ENCODE measurements around the gene TUB. TPM values are rescaled to one million over a fixed set of nuclear protein-coding genes. Genes with fewer than 3 reads are reported as not detected.

The TUB gene
- polyA plus RNA-seq, 1 of the 3 experiments (the other 2 are of a cell fraction), result 11.3 TPM

DNA sequence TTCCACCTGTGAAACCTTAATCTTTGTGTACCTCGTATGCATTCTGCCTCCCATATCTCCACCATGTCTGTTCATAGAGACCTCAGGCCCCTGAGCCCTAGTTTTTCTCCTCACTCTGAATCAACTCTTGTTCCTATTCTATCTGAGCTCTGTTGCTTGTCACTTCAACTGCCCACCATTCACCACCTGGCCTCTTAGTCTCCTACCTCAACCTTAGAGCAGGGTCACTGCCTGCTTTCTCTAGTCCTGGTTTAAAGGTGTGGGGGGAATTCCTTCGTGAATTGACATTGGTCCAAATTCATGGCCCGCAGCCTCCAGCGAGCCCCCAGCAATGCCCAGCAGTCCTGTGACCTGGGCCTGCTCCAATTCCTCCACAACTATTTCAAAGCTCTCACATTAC, 39.4 kb upstream of the TUB start:
- no peak overlapping the region for H3K27ac ChIP-seq (ENCODE audit: low read depth in 2 of 2, low read length in 1 of 2)
- no peak for TF ChIP-seq TEAD4 (IDR thresholded peaks at IDR 0.05; ENCODE audit: borderline replicate concordance, insufficient read depth)
- ChIA-PET CTCF (interaction anchor here (11.3 kb wide), 1 partner anchor 48 kb away, joined by 620 read pairs; the partner anchor contains the start of gene TUB), POLR2A (no interaction called here)
- H3K4me1 ChIP-seq (ENCODE audit: control insufficient read depth in 1 of 2, insufficient read depth in 2 of 2, low read depth in 1 of 2, low read length in 1 of 2), result peaks cover 0 to 8% of the 10 kb centered on the region in 2 experiments; a peak in 1 of 4 replicates
- 56% methylated on average over 4 of the region's 4 CpGs for WGBS (ENCODE audit: low lambda C conversion rate)
- no peak overlapping the region for H2AFZ ChIP-seq (ENCODE audit: low read depth)
- H3F3A ChIP-seq (replicated peaks; ENCODE audit: insufficient read depth), result no peaks in the 10 kb centered on the region
- no peak overlapping the region for H3K4me3 ChIP-seq (ENCODE audit: low read depth in 2 of 2, low read length in 1 of 2)
- H4K20me1 ChIP-seq (ENCODE audit: insufficient read depth), result no peaks in the 10 kb centered on the region
- no peaks in the 10 kb centered on the region for H3K27me3 ChIP-seq (ENCODE audit: insufficient read depth)
- no peak overlapping the region for H3K9ac ChIP-seq
- no peak overlapping the region for H3K4me2 ChIP-seq
- H3K9me3 ChIP-seq, result no peaks in the 10 kb centered on the region
- no peaks in the 10 kb centered on the region for H3K9me2 ChIP-seq
- no peaks in the 10 kb centered on the region for H3K36me3 ChIP-seq (replicated peaks in 1 of 2; ENCODE audit: control insufficient read depth in 1 of 2, insufficient read depth in 2 of 2, low read length in 1 of 2)
- no peak for DNase-seq
- no peaks in the 10 kb centered on the region for H3K79me2 ChIP-seq (ENCODE audit: insufficient read depth)

DNA sequence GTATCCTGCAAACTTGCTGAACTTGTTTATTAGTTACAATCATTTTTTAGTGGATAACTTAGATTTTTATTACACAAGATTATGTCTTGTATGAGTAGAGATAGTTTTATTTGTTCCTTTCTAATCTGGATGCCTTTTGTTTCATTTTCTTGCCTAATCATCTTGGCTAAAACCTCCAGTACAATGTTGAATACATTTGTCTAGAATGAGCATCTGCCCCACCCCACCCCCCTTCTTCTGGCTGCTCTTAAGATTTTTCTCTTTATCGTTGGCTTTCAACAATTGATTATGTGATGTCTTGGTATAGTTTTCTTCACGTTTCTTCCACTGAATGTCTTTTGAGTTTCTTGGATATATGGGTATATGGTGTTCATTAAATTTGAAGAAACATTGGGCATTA, 37.3 kb upstream of the TUB start:
- Histone ChIP-seq H3K4me3 (ENCODE audit: low read depth in 2 of 2, low read length in 1 of 2) (no peak overlapping the region), H3K9ac (no peak overlapping the region), H2AFZ (ENCODE audit: low read depth) (no peak overlapping the region), H3K27me3 (ENCODE audit: insufficient read depth) (no peaks in the 10 kb centered on the region), H3K27ac (ENCODE audit: low read depth in 2 of 2, low read length in 1 of 2) (no peak overlapping the region), H3K4me1 (ENCODE audit: control insufficient read depth in 1 of 2, insufficient read depth in 2 of 2, low read depth in 1 of 2, low read length in 1 of 2) (no peaks in the 10 kb centered on the region; a peak in 1 of 4 replicates), H3K4me2 (no peak overlapping the region), H3F3A (replicated peaks; ENCODE audit: insufficient read depth) (no peaks in the 10 kb centered on the region), H4K20me1 (ENCODE audit: insufficient read depth) (no peaks in the 10 kb centered on the region), H3K79me2 (ENCODE audit: insufficient read depth) (no peaks in the 10 kb centered on the region), H3K9me2 (no peaks in the 10 kb centered on the region), H3K36me3 (replicated peaks in 1 of 2; ENCODE audit: control insufficient read depth in 1 of 2, insufficient read depth in 2 of 2, low read length in 1 of 2) (no peaks in the 10 kb centered on the region), H3K9me3 (no peaks in the 10 kb centered on the region)
- no peak for DNase-seq
- 50% methylated on average over 2 of the region's 2 CpGs for WGBS (ENCODE audit: low lambda C conversion rate)
- TF ChIP-seq GATA2 (CRISPR knock-in tag; IDR thresholded peaks at IDR 0.05), result no peak
- no peak for TF ChIP-seq NFIC (IDR thresholded peaks at IDR 0.05; ENCODE audit: borderline replicate concordance)
- no peak for TF ChIP-seq POLR2AphosphoS5 (IDR thresholded peaks at IDR 0.05; ENCODE audit: low read depth, low read length)
- TF ChIP-seq SMC3 (IDR thresholded peaks at IDR 0.05; ENCODE audit: low read depth, low read length), result no peak
- no peak for TF ChIP-seq MXI1 (IDR thresholded peaks at IDR 0.05; ENCODE audit: low read depth, low read length)
- TF ChIP-seq TAF1 (IDR thresholded peaks at IDR 0.05; ENCODE audit: borderline replicate concordance, low read depth, low read length), result no peak
- no peak for TF ChIP-seq CHD2 (IDR thresholded peaks at IDR 0.05; ENCODE audit: low read length, partially characterized antibody)
- no peak for TF ChIP-seq SIN3A (IDR thresholded peaks at IDR 0.05; ENCODE audit: borderline replicate concordance, low read depth, low read length)
- TF ChIP-seq YY1 (IDR thresholded peaks at IDR 0.05; ENCODE audit: low read depth), result no peak
- ChIA-PET CTCF (interaction anchor here (1.0 to 1.9 kb wide), 2 partner anchors 10 to 46 kb away, joined by 3 to 14 read pairs; no protein-coding TSS in a partner anchor), POLR2A (no interaction called here)

DNA sequence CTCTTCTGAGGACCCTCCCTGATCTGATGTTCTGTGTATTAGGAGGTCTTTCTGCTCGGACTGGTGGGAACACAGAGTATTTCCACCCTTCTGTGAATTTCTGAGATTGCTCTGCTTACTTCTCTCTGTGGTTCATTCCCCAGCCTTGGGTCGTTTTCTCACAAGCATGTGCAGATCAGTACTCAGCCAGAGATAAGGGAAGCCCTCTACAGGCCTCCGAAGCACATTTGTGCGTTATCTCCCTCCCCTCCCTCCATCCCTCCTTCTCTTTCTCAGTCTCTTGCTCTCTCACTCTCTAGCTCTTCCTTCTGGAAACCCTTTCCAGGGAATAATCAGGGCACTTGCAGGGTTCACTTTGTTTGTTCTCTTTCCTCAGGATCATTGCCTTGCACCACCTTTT, 35.2 kb upstream of the TUB start:
- Histone ChIP-seq H3K4me1 (ENCODE audit: control insufficient read depth in 1 of 2, insufficient read depth in 2 of 2, low read depth in 1 of 2, low read length in 1 of 2) (no peaks in the 10 kb centered on the region; a peak in 1 of 4 replicates), H3K9ac (no peak overlapping the region), H3K36me3 (replicated peaks in 1 of 2; ENCODE audit: control insufficient read depth in 1 of 2, insufficient read depth in 2 of 2, low read length in 1 of 2) (no peaks in the 10 kb centered on the region), H2AFZ (ENCODE audit: low read depth) (no peak overlapping the region), H3F3A (replicated peaks; ENCODE audit: insufficient read depth) (no peaks in the 10 kb centered on the region), H3K27me3 (ENCODE audit: insufficient read depth) (no peaks in the 10 kb centered on the region), H4K20me1 (ENCODE audit: insufficient read depth) (no peaks in the 10 kb centered on the region), H3K4me2 (no peak overlapping the region), H3K9me2 (no peaks in the 10 kb centered on the region), H3K27ac (ENCODE audit: low read depth in 2 of 2, low read length in 1 of 2) (no peak overlapping the region), H3K4me3 (ENCODE audit: low read depth in 2 of 2, low read length in 1 of 2) (no peak overlapping the region), H3K79me2 (ENCODE audit: insufficient read depth) (no peaks in the 10 kb centered on the region), H3K9me3 (no peaks in the 10 kb centered on the region)
- WGBS (ENCODE audit: low lambda C conversion rate), result 62% methylated on average over 4 of the region's 4 CpGs
- DNase-seq, result no peak
- ChIA-PET CTCF (interaction anchor here (1.0 kb wide), 1 partner anchor 22 kb away, joined by 3 read pairs; no protein-coding TSS in a partner anchor), POLR2A (no interaction called here)
- TF ChIP-seq, protein P1, sequence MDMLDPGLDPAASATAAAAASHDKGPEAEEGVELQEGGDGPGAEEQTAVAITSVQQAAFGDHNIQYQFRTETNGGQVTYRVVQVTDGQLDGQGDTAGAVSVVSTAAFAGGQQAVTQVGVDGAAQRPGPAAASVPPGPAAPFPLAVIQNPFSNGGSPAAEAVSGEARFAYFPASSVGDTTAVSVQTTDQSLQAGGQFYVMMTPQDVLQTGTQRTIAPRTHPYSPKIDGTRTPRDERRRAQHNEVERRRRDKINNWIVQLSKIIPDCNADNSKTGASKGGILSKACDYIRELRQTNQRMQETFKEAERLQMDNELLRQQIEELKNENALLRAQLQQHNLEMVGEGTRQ (IDR thresholded peaks at IDR 0.05; ENCODE audit: borderline replicate concordance, low read depth, low read length), result no peak
- TF ChIP-seq, protein P2, sequence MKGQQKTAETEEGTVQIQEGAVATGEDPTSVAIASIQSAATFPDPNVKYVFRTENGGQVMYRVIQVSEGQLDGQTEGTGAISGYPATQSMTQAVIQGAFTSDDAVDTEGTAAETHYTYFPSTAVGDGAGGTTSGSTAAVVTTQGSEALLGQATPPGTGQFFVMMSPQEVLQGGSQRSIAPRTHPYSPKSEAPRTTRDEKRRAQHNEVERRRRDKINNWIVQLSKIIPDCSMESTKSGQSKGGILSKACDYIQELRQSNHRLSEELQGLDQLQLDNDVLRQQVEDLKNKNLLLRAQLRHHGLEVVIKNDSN (IDR thresholded peaks at IDR 0.05; ENCODE audit: borderline replicate concordance, low read depth), result no peak
- TF ChIP-seq RCOR1 (IDR thresholded peaks at IDR 0.05; ENCODE audit: low read length), result no peak
- no peak for TF ChIP-seq TAF1 (IDR thresholded peaks at IDR 0.05; ENCODE audit: borderline replicate concordance, low read depth, low read length)
- no peak for TF ChIP-seq TEAD4 (IDR thresholded peaks at IDR 0.05; ENCODE audit: borderline replicate concordance, insufficient read depth)
- TF ChIP-seq, protein P3, sequence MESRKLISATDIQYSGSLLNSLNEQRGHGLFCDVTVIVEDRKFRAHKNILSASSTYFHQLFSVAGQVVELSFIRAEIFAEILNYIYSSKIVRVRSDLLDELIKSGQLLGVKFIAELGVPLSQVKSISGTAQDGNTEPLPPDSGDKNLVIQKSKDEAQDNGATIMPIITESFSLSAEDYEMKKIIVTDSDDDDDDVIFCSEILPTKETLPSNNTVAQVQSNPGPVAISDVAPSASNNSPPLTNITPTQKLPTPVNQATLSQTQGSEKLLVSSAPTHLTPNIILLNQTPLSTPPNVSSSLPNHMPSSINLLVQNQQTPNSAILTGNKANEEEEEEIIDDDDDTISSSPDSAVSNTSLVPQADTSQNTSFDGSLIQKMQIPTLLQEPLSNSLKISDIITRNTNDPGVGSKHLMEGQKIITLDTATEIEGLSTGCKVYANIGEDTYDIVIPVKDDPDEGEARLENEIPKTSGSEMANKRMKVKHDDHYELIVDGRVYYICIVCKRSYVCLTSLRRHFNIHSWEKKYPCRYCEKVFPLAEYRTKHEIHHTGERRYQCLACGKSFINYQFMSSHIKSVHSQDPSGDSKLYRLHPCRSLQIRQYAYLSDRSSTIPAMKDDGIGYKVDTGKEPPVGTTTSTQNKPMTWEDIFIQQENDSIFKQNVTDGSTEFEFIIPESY (IDR thresholded peaks at IDR 0.05; ENCODE audit: borderline replicate concordance, low read depth), result no peak

Measured in SK-N-SH (cell line).